Spleen (tissue), 11 donors: ENCODE results near the gene LIF. TPM values are rescaled to one million over a fixed set of nuclear protein-coding genes. Genes with fewer than 3 reads are reported as not detected.
A peak's percentile ranks its signal among the peaks of the same experiment; 100 is the strongest.

Source experiments
- DNase-seq: peaks from one replicate; pipeline ENCODE4 v3.0.0-alpha.2; 2020
- H3K27ac ChIP-seq, 8 donors: fragments of 200-600 bp; sonication (generic) in 7 of 8; 1 replicate in 4 of 8; 2 replicates in 4 of 8; pipeline versions ENCODE4 v1.5.0 to v1.8.0; 2016 to 2021; ENCODE audit warnings: inconsistent platforms in 4 of 8, mild to moderate bottlenecking in 4 of 8, moderate library complexity in 1 of 8
- H3K27me3 ChIP-seq, 7 donors: fragments of 200-600 bp; sonication (generic) in 6 of 7; replicated peaks in 1 of 7; 1 replicate in 4 of 7; 2 replicates in 3 of 7; pipeline versions ENCODE4 v1.5.0 to v1.8.0; 2016 to 2021; ENCODE audit warnings: inconsistent platforms in 3 of 7, mild to moderate bottlenecking in 1 of 7
- H3K36me3 ChIP-seq, 6 donors: fragments of 200-600 bp; sonication (generic) in 5 of 6; 1 replicate in 4 of 6; 2 replicates in 2 of 6; pipeline versions ENCODE4 v1.5.0 to v1.8.0; 2016 to 2021; ENCODE audit warnings: inconsistent platforms in 2 of 6
- H3K4me1 ChIP-seq, 6 donors: fragments of 200-600 bp; sonication (generic) in 5 of 6; 1 replicate in 3 of 6; 2 replicates in 3 of 6; pipeline versions ENCODE4 v1.5.0 to v1.8.0; 2016 to 2021; ENCODE audit warnings: inconsistent platforms in 3 of 6
- H3K4me3 ChIP-seq, 8 donors: fragments of 200-600 bp; sonication (generic) in 7 of 8; 1 replicate in 4 of 8; 2 replicates in 4 of 8; pipeline versions ENCODE4 v1.5.0 to v1.8.0; 2016 to 2021; ENCODE audit warnings: inconsistent platforms in 4 of 8, mild to moderate bottlenecking in 4 of 8, moderate library complexity in 2 of 8
- H3K9me3 ChIP-seq, 8 donors: fragments of 200-600 bp; sonication (generic) in 7 of 8; 1 replicate in 4 of 8; 2 replicates in 4 of 8; pipeline versions ENCODE4 v1.5.0 to v1.8.0; 2016 to 2021; ENCODE audit warnings: inconsistent platforms in 4 of 8
- POLR2A ChIP-seq, 3 donors: fragments of 450-650 bp; IDR thresholded peaks; one replicate each; pipeline ENCODE4 v1.5.1; 2017; ENCODE audit warnings: antibody characterized with exemption in 3 of 3, mild to moderate bottlenecking in 1 of 3
- POLR2AphosphoS5 ChIP-seq, 3 donors: sonication (generic); formaldehyde crosslinking; IDR thresholded peaks; one replicate each; pipeline ENCODE4 v1.5.1; 2017; ENCODE audit warnings: antibody characterized with exemption in 3 of 3
- WGBS, 5 donors: extraction: QIAGEN DNeasy Blood & Tissue Kit in 3 of 5; methylation state at CpG; one replicate each; pipeline versions ENCODE4 v1.1.5 to v1.1.7; 2013 to 2018; 5-methylcytosine and 5-hydroxymethylcytosine counted together
- intact Hi-C: fragments of 100-400 bp; cut with DNase I; formaldehyde crosslinking; loops from one replicate; pipeline ENCODE4 v1.15.0; 2023; ENCODE audit warnings: low total_unique reads
- polyA plus RNA-seq, 3 donors: library from polyadenylated mRNA; stranded (reverse); fragments of 200-250 nt; gene quantifications; one replicate each; pipeline ENCODE4 v1.2.1, GENCODE V29; 2013
- total RNA-seq, 7 donors: library from RNA; depleted of rRNA in 3 of 7; stranded (reverse); fragments of >200 nt in 3 of 7; fragmentation: NEBNext Ultra II Directional in 4 of 7; extraction: Animal tissue kit (Norgen Biotek cat#: 25700) in 4 of 7; gene quantifications; one replicate each; pipeline versions ENCODE4 v1.1.0 to v1.2.1, GENCODE V29; 2016 to 2021
- TF ChIP-seq, protein P1 (sequence below), 11 experiments: fragments of 200-600 bp in 7 of 11; fragments of 450-650 bp in 4 of 11; sonication (generic) in 4 of 11; IDR thresholded peaks in 8 of 11; conservative IDR thresholded peaks in 3 of 11; 1 replicate in 7 of 11; 2 replicates in 4 of 11; pipeline versions ENCODE4 v1.4.0 to v1.8.0; 2016 to 2021; ENCODE audit warnings: antibody characterized with exemption in 11 of 11, inconsistent platforms in 4 of 11, mild to moderate bottlenecking in 1 of 11
- donor health status: healthy with polysubstance abuse.
- donor health status: DM: no; HTN: no; CAD: no; lungs with moderate emphysema.
- donor health status: DM: no; HTN: no; CAD: no.
- donor health status: Bipolar disorder and iron deficiency.
- donor health status: healthy.
- donor health status: DM: no; HTN: no; CAD: no.
- donor health status: DM: yes; HTN: yes; CAD: no.

LIF gene
- total and polyA plus RNA-seq, 10 donors = 0.21 to 3.2 (median 0.85) TPM; not detected in 2

DNA sequence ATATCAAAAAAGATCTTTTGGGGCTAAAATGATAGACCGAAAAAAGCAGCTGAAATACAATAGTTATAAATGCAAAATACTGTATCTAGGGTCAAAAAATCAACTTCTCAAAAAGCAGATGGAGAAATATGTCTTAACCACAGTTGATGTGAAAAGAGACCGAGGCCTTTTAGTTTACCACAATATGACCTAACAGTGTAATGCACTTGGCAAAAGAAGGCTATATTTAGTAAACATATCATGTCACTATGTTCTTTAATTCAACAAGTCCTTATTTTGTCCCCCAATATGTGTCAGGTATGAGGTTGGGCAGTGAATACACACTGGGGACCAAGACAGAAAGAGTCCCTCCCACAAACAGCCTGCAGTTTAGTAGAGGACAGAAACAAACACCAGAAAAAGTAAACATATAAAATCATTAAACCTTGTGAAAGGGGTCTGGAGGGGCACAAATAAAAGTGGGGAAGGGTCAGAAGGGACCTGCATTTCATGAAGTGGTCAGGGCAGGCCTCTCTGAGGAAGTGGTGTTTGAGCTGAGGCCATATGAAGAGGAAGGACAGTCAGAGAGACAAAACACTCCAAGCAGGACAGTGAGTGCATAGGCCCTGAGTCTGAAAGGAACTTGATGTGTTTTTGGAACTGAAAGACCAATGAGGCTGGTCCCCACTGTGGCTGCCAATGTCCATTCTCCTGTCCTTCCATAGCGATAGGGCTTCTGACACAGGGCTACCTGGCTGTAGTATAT, 53.4 kb downstream of the LIF start:
- Histone ChIP-seq H3K27ac (peak overlapping the region in 7 of 8 donors; percentile 51 to 91 (median 82)), H3K9me3 (no peaks in the 10 kb centered on the region), H3K36me3 (no peaks in the 10 kb centered on the region), H3K4me1 (peaks cover 27 to 99% (median 60%) of the 10 kb centered on the region in 6 donors), H3K27me3 (no peaks in the 10 kb centered on the region), H3K4me3 (peak overlapping the region in 1 of 8 donors; percentile 23)
- WGBS, 5 donors = 65 to 83% (median 74%) methylated on average over 3 of the region's 3 CpGs
- DNase-seq = no peak
- TF ChIP-seq, protein P1, sequence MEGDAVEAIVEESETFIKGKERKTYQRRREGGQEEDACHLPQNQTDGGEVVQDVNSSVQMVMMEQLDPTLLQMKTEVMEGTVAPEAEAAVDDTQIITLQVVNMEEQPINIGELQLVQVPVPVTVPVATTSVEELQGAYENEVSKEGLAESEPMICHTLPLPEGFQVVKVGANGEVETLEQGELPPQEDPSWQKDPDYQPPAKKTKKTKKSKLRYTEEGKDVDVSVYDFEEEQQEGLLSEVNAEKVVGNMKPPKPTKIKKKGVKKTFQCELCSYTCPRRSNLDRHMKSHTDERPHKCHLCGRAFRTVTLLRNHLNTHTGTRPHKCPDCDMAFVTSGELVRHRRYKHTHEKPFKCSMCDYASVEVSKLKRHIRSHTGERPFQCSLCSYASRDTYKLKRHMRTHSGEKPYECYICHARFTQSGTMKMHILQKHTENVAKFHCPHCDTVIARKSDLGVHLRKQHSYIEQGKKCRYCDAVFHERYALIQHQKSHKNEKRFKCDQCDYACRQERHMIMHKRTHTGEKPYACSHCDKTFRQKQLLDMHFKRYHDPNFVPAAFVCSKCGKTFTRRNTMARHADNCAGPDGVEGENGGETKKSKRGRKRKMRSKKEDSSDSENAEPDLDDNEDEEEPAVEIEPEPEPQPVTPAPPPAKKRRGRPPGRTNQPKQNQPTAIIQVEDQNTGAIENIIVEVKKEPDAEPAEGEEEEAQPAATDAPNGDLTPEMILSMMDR (IDR thresholded peaks at IDR 0.05 in 8 of 11, conservative IDR thresholded peaks at IDR 0.05 in 3 of 11) = no peak
- no peak for TF ChIP-seq POLR2A (IDR thresholded peaks at IDR 0.05)
- no peak for TF ChIP-seq POLR2AphosphoS5 (IDR thresholded peaks at IDR 0.05)
- intact Hi-C loops = no loop called here

DNA sequence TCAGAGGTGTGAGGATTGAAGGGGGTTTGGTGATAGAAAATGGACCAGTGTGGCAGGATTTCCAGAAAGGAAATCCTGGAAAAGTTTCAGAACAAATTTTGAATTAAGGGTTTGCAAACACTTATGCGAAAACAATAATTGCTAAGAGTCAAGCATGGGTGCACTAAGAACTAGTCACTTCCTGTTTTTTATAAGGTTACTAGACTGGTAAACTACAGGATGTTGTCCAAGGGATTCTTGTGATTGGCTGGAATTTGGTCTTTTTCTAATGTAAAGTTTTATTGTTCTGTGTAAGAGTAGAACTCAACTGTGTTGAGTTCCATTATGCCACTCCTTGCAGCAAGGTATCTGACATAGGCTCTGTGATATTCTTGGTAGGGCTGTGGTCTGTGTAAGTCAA, 54.1 kb downstream of the LIF start:
- 24 to 53% (median 38%) methylated on average over 1 of the region's 1 CpG for WGBS, 5 donors

GRCh38 chr22:30191040-30191701, 55.4 kb downstream of the LIF start:
- Histone ChIP-seq H3K4me3 (no peak overlapping the region), H3K27ac (peak overlapping the region in 5 of 8 donors; percentile 2 to 82 (median 43)), H3K4me1 (peaks cover 15 to 100% (median 51%) of the 10 kb centered on the region in 6 donors), H3K9me3 (no peaks in the 10 kb centered on the region), H3K27me3 (no peaks in the 10 kb centered on the region), H3K36me3 (no peaks in the 10 kb centered on the region)
- intact Hi-C loops = no loop called here
- 81 to 89% (median 86%) methylated on average over 3 of the region's 3 CpGs for WGBS, 5 donors
- DNase-seq = no peak
- no peak for TF ChIP-seq POLR2A (IDR thresholded peaks at IDR 0.05)
- no peak for TF ChIP-seq POLR2AphosphoS5 (IDR thresholded peaks at IDR 0.05)
- TF ChIP-seq, protein P1 (IDR thresholded peaks at IDR 0.05 in 8 of 11, conservative IDR thresholded peaks at IDR 0.05 in 3 of 11) = no peak

More for the DNA sequence above, 54.1 kb downstream of the LIF start:
- Histone ChIP-seq H3K36me3 (no peaks in the 10 kb centered on the region), H3K4me1 (peaks cover 27 to 100% (median 61%) of the 10 kb centered on the region in 6 donors), H3K27me3 (no peaks in the 10 kb centered on the region), H3K9me3 (no peaks in the 10 kb centered on the region), H3K27ac (peak overlapping the region in 6 of 8 donors; percentile 51 to 91 (median 82)), H3K4me3 (no peak overlapping the region)
- TF ChIP-seq POLR2A (IDR thresholded peaks at IDR 0.05) (no peak), POLR2AphosphoS5 (IDR thresholded peaks at IDR 0.05) (no peak)
- TF ChIP-seq, protein P1 (IDR thresholded peaks at IDR 0.05 in 8 of 11, conservative IDR thresholded peaks at IDR 0.05 in 3 of 11) = no peak
- no peak for DNase-seq
- intact Hi-C loops = no loop called here

GRCh38 chr22:30190574-30190973, 56.0 kb downstream of the LIF start:
- Histone ChIP-seq H3K27ac (peak overlapping the region in 5 of 8 donors; percentile 2 to 82 (median 43)), H3K4me1 (peaks cover 12 to 100% (median 48%) of the 10 kb centered on the region in 6 donors), H3K9me3 (no peaks in the 10 kb centered on the region), H3K27me3 (no peaks in the 10 kb centered on the region), H3K4me3 (no peak overlapping the region), H3K36me3 (no peaks in the 10 kb centered on the region)
- TF ChIP-seq, protein P1 (IDR thresholded peaks at IDR 0.05 in 8 of 11, conservative IDR thresholded peaks at IDR 0.05 in 3 of 11) = no peak
- TF ChIP-seq POLR2AphosphoS5 (IDR thresholded peaks at IDR 0.05) (no peak), POLR2A (IDR thresholded peaks at IDR 0.05) (no peak)
- intact Hi-C loops = no loop called here
- DNase-seq = no peak
- WGBS, 5 donors = 46 to 72% (median 68%) methylated on average over 1 of the region's 1 CpG
